Mammary epithelial cell (primary cell): Measurements from ENCODE around the gene SNTG2.

Source experiments
- CTCF ChIP-seq, 2 donors: IDR thresholded peaks in 1 of 2; conservative IDR thresholded peaks in 1 of 2; 2 replicates each; pipeline ENCODE4 v1.5.1; 2011 to 2012; ENCODE audit warnings: inconsistent platforms in 2 of 2, low read length in 2 of 2, mild to moderate bottlenecking in 2 of 2, control low read depth in 1 of 2, low read depth in 1 of 2; ENCODE audit not compliant: insufficient read depth in 1 of 2; ENCODE audit errors: extremely low read depth in 1 of 2
- EZH2 ChIP-seq: IDR thresholded peaks from 2 replicates; pipeline ENCODE4 v1.6.1; 2012; ENCODE audit warnings: low read length, inconsistent platforms, borderline replicate concordance

GRCh38 chr2:981258-981657, 30.6 kb downstream of the SNTG2 start:
- TF ChIP-seq EZH2 (no peak), CTCF (conservative IDR thresholded peaks at IDR 0.05 in 1 of 2, IDR thresholded peaks at IDR 0.05 in 1 of 2; ENCODE audit: extremely low read depth in 1 of 2, insufficient read depth in 1 of 2, low read depth in 1 of 2, low read length in 2 of 2) (no peak)
